ENCODE data around the gene OS9.

Gene OS9

GRCh38 chr12:57693659-57694458 lies at the start of gene OS9:
OS9 (plus strand) TSS chr12:57694132; CDS start chr12:57694162, 30 bp downstream.
- TF ChIP-seq CTCF (IDR thresholded peaks at IDR 0.05) = peak; percentile 75

- TF ChIP-seq CTCF (IDR thresholded peaks at IDR 0.05) = no peak
Observed at GRCh38 chr12:57654042-57654441, 39.9 kb upstream of the OS9 start.

GRCh38 chr12:57655541-57656240 lies 38.2 kb upstream of the OS9 start:
- no peak for TF ChIP-seq CTCF (IDR thresholded peaks at IDR 0.05)

GRCh38 chr12:57657744-57658143 lies 36.2 kb upstream of the OS9 start:
- TF ChIP-seq CTCF (IDR thresholded peaks at IDR 0.05) = no peak

GRCh38 chr12:57658890-57659289 lies 35.0 kb upstream of the OS9 start:
- no peak for TF ChIP-seq CTCF (IDR thresholded peaks at IDR 0.05)

GRCh38 chr12:57661376-57661775 lies 32.6 kb upstream of the OS9 start:
- no peak for TF ChIP-seq CTCF (IDR thresholded peaks at IDR 0.05)

GRCh38 chr12:57666897-57667296 lies 27.0 kb upstream of the OS9 start:
- TF ChIP-seq CTCF (IDR thresholded peaks at IDR 0.05) = no peak
